Pancreas (tissue), 10 donors: ENCODE results near the gene BSX. TPM values are rescaled to one million over a fixed set of nuclear protein-coding genes. Genes with fewer than 3 reads are reported as not detected.

Experiments
- ATAC-seq, 4 donors: fragments of 200-7000 bp; cut with Tn5 transposase; one replicate each; pipeline versions ENCODE4 v1.8.0 to v1.9.1; 2020; ENCODE audit warnings: mild to moderate bottlenecking in 4 of 4, moderate library complexity in 4 of 4
- DNase-seq, 6 donors: peaks; one replicate each; pipeline ENCODE4 v3.0.0-alpha.2; 2020
- FAIRE-seq: peaks from 2 replicates; lab custom pipeline; 2012; peaks lifted over from hg19 to GRCh38; lab: Jason Lieb, UNC
- H3K27ac ChIP-seq, 4 donors: fragments of 200-600 bp; sonication (generic); 1 replicate in 3 of 4; 2 replicates in 1 of 4; pipeline versions ENCODE4 v1.5.0 to v1.8.0; 2020
- H3K27me3 ChIP-seq, 4 donors: fragments of 200-600 bp; one replicate each; pipeline ENCODE4 v1.8.0; 2021
- H3K36me3 ChIP-seq, 3 donors: fragments of 200-600 bp; sonication (generic) in 1 of 3; one replicate each; pipeline versions ENCODE4 v1.5.0 to v1.8.0; 2020 to 2021
- H3K4me1 ChIP-seq, 3 donors: fragments of 200-600 bp; one replicate each; pipeline ENCODE4 v1.8.0; 2021
- H3K4me3 ChIP-seq, 4 donors: fragments of 200-600 bp; sonication (generic) in 2 of 4; one replicate each; pipeline versions ENCODE4 v1.5.0 to v1.8.0; 2020 to 2021
- H3K9me3 ChIP-seq, 4 donors: fragments of 200-600 bp; one replicate each; pipeline ENCODE4 v1.8.0; 2021
- WGBS, 2 donors: extraction: QIAGEN DNeasy Blood & Tissue Kit; methylation state at CpG; one replicate each; pipeline ENCODE4 v1.1.7; 2013; 5-methylcytosine and 5-hydroxymethylcytosine counted together
- intact Hi-C, 3 donors: fragments of 100-400 bp; cut with DNase I; formaldehyde crosslinking; loops; one replicate each; pipeline versions ENCODE4 v1.11.1 to v1.14.2; 2022
- polyA plus RNA-seq, 2 donors: library from polyadenylated mRNA; stranded (reverse); fragments of 200-250 nt; gene quantifications; one replicate each; pipeline ENCODE4 v1.2.3, GENCODE V29; 2013
- total RNA-seq, 6 donors: library from RNA; stranded (reverse); fragmentation: NEBNext Ultra II Directional in 4 of 6; extraction: Animal tissue kit (Norgen Biotek cat#: 25700) in 4 of 6; gene quantifications; one replicate each; pipeline versions ENCODE4 v1.2.1 to v1.2.4, GENCODE V29; 2021 to 2023
- TF ChIP-seq, protein P1 (sequence below), 4 donors: fragments of 200-600 bp; sonication (generic) in 3 of 4; IDR thresholded peaks; one replicate each; pipeline versions ENCODE4 v1.5.0 to v1.8.0; 2021; ENCODE audit warnings: antibody characterized with exemption in 4 of 4
- donor health status: healthy with polysubstance abuse.
- donor health status: DM: no; HTN: no; CAD: no; lungs with moderate emphysema.
- donor health status: DM: no; HTN: no; CAD: no.
- donor health status: control.
- donor health status: control.
- donor health status: Bipolar disorder and iron deficiency.
- donor health status: DM: yes; HTN: yes; CAD: no.
- donor health status: DM: no; HTN: no; CAD: no.
- donor health status: DM: no; HTN: no; CAD: no.
- donor health status: DM: yes; HTN: yes; CAD: no.

The BSX gene
- total and polyA plus RNA-seq, 8 donors = not detected

- Histone ChIP-seq H3K27ac (no peak overlapping the region), H3K4me1 (no peaks in the 10 kb centered on the region), H3K9me3 (no peaks in the 10 kb centered on the region), H3K4me3 (no peak overlapping the region), H3K27me3 (no peaks in the 10 kb centered on the region), H3K36me3 (no peaks in the 10 kb centered on the region)
- TF ChIP-seq, protein P1, sequence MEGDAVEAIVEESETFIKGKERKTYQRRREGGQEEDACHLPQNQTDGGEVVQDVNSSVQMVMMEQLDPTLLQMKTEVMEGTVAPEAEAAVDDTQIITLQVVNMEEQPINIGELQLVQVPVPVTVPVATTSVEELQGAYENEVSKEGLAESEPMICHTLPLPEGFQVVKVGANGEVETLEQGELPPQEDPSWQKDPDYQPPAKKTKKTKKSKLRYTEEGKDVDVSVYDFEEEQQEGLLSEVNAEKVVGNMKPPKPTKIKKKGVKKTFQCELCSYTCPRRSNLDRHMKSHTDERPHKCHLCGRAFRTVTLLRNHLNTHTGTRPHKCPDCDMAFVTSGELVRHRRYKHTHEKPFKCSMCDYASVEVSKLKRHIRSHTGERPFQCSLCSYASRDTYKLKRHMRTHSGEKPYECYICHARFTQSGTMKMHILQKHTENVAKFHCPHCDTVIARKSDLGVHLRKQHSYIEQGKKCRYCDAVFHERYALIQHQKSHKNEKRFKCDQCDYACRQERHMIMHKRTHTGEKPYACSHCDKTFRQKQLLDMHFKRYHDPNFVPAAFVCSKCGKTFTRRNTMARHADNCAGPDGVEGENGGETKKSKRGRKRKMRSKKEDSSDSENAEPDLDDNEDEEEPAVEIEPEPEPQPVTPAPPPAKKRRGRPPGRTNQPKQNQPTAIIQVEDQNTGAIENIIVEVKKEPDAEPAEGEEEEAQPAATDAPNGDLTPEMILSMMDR (IDR thresholded peaks at IDR 0.05) = no peak
- no peak for FAIRE-seq
- intact Hi-C loops = no loop called here
- ATAC-seq = no peak
- no peak for DNase-seq
- WGBS, 2 donors = 52 to 57% methylated on average over 2 of the region's 2 CpGs
These were observed 48.2 kb downstream of the BSX start for GRCh38 chr11:122933416-122933815.

DNA sequence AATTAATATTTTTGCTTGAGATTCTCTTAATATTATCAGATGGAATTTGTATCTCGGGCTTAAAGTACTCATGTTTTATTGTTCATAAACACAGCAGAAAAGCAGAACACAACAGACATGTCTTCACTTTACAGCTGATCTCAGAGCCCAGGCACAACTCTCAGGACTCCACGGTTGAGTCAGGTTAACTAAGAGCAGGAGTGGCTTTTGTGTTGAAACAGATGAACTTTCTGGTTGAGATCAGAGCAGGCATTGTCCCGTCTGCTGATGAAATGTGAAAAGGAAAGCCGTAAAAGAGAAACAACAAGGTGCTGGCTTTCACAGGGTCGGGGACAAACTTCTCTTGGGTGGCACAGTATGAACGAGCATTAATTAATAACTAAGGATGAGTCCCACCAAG is 50.1 kb downstream of the BSX start:
- Histone ChIP-seq H3K9me3 (no peaks in the 10 kb centered on the region), H3K36me3 (no peaks in the 10 kb centered on the region), H3K4me3 (no peak overlapping the region), H3K27me3 (no peaks in the 10 kb centered on the region), H3K4me1 (no peaks in the 10 kb centered on the region), H3K27ac (no peak overlapping the region)
- WGBS, 2 donors = 70 to 80% methylated on average over 6 of the region's 6 CpGs
- DNase-seq (no peak), FAIRE-seq (no peak), ATAC-seq (no peak)
- intact Hi-C loops = no loop called here
- TF ChIP-seq, protein P1 (IDR thresholded peaks at IDR 0.05) = no peak

Other genes with a start within 250 kb of the BSX start
- under 1 TPM in 2 of 6 donors, not detected in 4; 0.13 to 0.31 TPM for gene CRTAM, start 143.3 kb downstream of the BSX start, total RNA-seq
- not detected for gene CRTAM, start 143.3 kb downstream of the BSX start, polyA plus RNA-seq
- 1 to 10 TPM; 1.4 to 4.2 (median 2.4) TPM for gene JHY, start 99.1 kb downstream of the BSX start, total RNA-seq
- gene JHY, start 99.1 kb downstream of the BSX start, polyA plus RNA-seq = 1 to 10 TPM; 1.1 to 1.9 TPM
- gene HSPA8, start 80.3 kb upstream of the BSX start, total RNA-seq = 1,000 to 10,000 TPM in 3 of 6 donors, 100 to 1,000 TPM in 3; 625 to 1,721 (median 1,008) TPM
- 100 to 1,000 TPM; 166 to 347 TPM for gene HSPA8, start 80.3 kb upstream of the BSX start, polyA plus RNA-seq
- gene CLMP, start 213.4 kb upstream of the BSX start, total RNA-seq = 1 to 10 TPM in 3 of 6 donors, under 1 TPM in 3; 0.46 to 5.5 (median 2.3) TPM
- 1 to 10 TPM in 1 of 2 donors, under 1 TPM in 1; 0.61 to 1.1 TPM for gene CLMP, start 213.4 kb upstream of the BSX start, polyA plus RNA-seq